HepG2 (cell line): ENCODE data around the gene SPTAN1. TPM values are rescaled to one million over a fixed set of nuclear protein-coding genes. Genes with fewer than 3 reads are reported as not detected.

Experiments used
- ARHGAP35 ChIP-seq: sonication (generic); formaldehyde crosslinking; IDR thresholded peaks from 2 replicates; pipeline ENCODE4 v1.9.0; 2022; ENCODE audit warnings: mild to moderate bottlenecking, inconsistent platforms, moderate library complexity, missing genetic modification reagents, borderline replicate concordance
- GATAD2A ChIP-seq: IDR thresholded peaks from 2 replicates; pipeline ENCODE4 v1.6.1; 2016
- HMG20A ChIP-seq: IDR thresholded peaks from 2 replicates; pipeline ENCODE4 v1.6.1; 2016; ENCODE audit warnings: borderline replicate concordance
- HNRNPH1 ChIP-seq: fragments of 200-400 bp; formaldehyde crosslinking; optimal IDR thresholded peaks from 2 replicates; pipeline ENCODE3; 2017; ENCODE audit warnings: mild to moderate bottlenecking, low read depth, low read length
- HOXA9 ChIP-seq: sonication (generic); formaldehyde crosslinking; IDR thresholded peaks from 2 replicates; pipeline ENCODE4 v1.8.1; 2022; ENCODE audit warnings: missing genetic modification reagents, mild to moderate bottlenecking, moderate library complexity, borderline replicate concordance
- ZMYM2 ChIP-seq: sonication (generic); formaldehyde crosslinking; IDR thresholded peaks from 2 replicates; pipeline ENCODE4 v1.8.0; 2022; ENCODE audit warnings: mild to moderate bottlenecking, missing genetic modification reagents
- ZNF251 ChIP-seq: sonication (generic); formaldehyde crosslinking; IDR thresholded peaks from 2 replicates; pipeline ENCODE4 v1.9.0; 2021; ENCODE audit warnings: mild to moderate bottlenecking, missing genetic modification reagents
- ZNF629 ChIP-seq: sonication (generic); formaldehyde crosslinking; conservative IDR thresholded peaks from 2 replicates; pipeline ENCODE4 v1.5.0; 2020; ENCODE audit warnings: missing genetic modification reagents
- ZNF720 ChIP-seq: sonication (generic); formaldehyde crosslinking; IDR thresholded peaks from 2 replicates; pipeline ENCODE4 v1.4.0; 2020; ENCODE audit warnings: missing genetic modification reagents
- ZNF773 ChIP-seq: sonication (generic); formaldehyde crosslinking; IDR thresholded peaks from 2 replicates; pipeline ENCODE4 v1.4.0; 2020; ENCODE audit warnings: missing genetic modification reagents, borderline replicate concordance
- ZSCAN25 ChIP-seq: sonication (generic); formaldehyde crosslinking; IDR thresholded peaks from 2 replicates; pipeline ENCODE4 v1.8.0; 2022; ENCODE audit warnings: mild to moderate bottlenecking, missing genetic modification reagents
- polyA plus RNA-seq, 8 experiments: library from polyadenylated mRNA; depleted of rRNA in 3 of 8; stranded (reverse) in 7 of 8; unstranded in 1 of 8; fragments of >200 nt; fragmentation: Illumina TruSeq in 4 of 8; extraction: Trizol in 4 of 8; gene quantifications; 2 replicates each; pipeline versions ENCODE4 v1.2.1 to v1.2.3, GENCODE V29; 2011 to 2016; ENCODE audit warnings: low read depth in 4 of 8, missing spikeins in 1 of 8, mixed read lengths in 1 of 8; ENCODE audit not compliant: insufficient read depth in 1 of 8
- total RNA-seq, 5 experiments: library from RNA; depleted of rRNA; stranded (reverse); fragments of >200 nt; fragmentation: Illumina TruSeq; extraction: Trizol; gene quantifications; 2 replicates each; pipeline ENCODE4 v1.2.3, GENCODE V29; 2016; ENCODE audit warnings: low read depth in 1 of 5
- TF ChIP-seq, protein P1 (sequence below): IDR thresholded peaks from 2 replicates; pipeline ENCODE4 v1.6.1; 2016
- TF ChIP-seq, protein P2 (sequence below): sonication (generic); formaldehyde crosslinking; IDR thresholded peaks from 2 replicates; pipeline ENCODE4 v1.4.0; 2020; ENCODE audit warnings: missing genetic modification reagents, borderline replicate concordance
- TF ChIP-seq, protein P3 (sequence below): sonication (generic); formaldehyde crosslinking; conservative IDR thresholded peaks from 2 replicates; pipeline ENCODE4 v1.4.0; 2020; ENCODE audit warnings: mild to moderate bottlenecking, missing genetic modification reagents, moderate library complexity
- TF ChIP-seq, protein P4 (sequence below): IDR thresholded peaks from 2 replicates; pipeline ENCODE4 v1.6.1; 2016; ENCODE audit warnings: missing compliant biosample characterization, missing genetic modification reagents, borderline replicate concordance
- TF ChIP-seq, protein P5 (sequence below): sonication (generic); formaldehyde crosslinking; IDR thresholded peaks from 2 replicates; pipeline ENCODE4 v1.4.0; 2020; ENCODE audit warnings: missing genetic modification reagents

Gene SPTAN1
- total and polyA plus RNA-seq, 2 of the 13 experiments (the other 11 are each of a cell fraction or from before 2014, with no cell fraction given), result 106 to 111 TPM

DNA sequence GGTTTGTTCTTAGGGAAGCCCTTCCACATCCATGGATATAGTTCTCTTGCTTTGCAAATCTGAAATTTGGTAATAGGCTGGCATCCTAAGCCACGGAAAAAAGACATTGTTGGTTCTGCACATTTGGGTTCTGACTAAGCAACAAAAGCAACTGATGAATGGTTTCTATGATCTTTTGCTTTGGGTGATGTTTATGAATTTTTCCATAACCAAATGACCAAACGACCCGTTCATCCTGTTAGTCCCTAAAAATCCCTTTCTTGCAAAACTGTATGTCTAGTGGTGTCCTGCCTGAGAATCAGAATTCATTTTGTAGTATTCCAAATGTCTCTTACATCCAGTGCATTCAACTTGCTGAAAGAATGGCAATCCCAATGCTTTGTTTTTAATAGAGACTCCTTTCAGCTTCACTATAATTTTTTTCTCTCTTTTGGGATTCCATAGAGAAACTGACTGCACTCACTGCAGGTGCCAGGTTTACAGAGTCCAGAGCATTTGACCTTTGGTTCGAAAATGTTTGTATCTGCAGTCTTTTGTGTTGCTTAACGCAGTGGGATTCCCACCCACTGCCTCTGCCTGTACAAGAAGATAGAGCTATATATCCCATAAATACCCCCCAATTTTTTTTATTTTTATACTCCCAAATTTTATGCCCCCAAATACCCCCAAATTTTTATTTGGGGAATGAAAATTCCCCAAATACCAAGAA, 4.7 kb downstream of the SPTAN1 start (continued):
- TF ChIP-seq, protein P1, sequence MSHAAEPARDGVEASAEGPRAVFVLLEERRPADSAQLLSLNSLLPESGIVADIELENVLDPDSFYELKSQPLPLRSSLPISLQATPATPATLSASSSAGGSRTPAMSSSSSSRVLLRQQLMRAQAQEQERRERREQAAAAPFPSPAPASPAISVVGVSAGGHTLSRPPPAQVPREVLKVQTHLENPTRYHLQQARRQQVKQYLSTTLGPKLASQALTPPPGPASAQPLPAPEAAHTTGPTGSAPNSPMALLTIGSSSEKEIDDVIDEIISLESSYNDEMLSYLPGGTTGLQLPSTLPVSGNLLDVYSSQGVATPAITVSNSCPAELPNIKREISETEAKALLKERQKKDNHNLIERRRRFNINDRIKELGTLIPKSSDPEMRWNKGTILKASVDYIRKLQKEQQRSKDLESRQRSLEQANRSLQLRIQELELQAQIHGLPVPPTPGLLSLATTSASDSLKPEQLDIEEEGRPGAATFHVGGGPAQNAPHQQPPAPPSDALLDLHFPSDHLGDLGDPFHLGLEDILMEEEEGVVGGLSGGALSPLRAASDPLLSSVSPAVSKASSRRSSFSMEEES, result no peak
- TF ChIP-seq HMG20A (CRISPR knock-in tag) (peak; percentile 43; the same call in 1 of the 2 replicates), HOXA9 (CRISPR knock-in tag) (no peak), GATAD2A (CRISPR knock-in tag) (peak; percentile 63), ZNF251 (CRISPR knock-in tag) (no peak), ZNF629 (CRISPR knock-in tag) (peak; percentile 30; the same call in 1 of the 2 replicates), HNRNPH1 (no peak), ZSCAN25 (CRISPR knock-in tag) (no peak), ZNF720 (CRISPR knock-in tag) (no peak), ARHGAP35 (no peak), ZMYM2 (no peak), ZNF773 (no peak)
- TF ChIP-seq, protein P2, sequence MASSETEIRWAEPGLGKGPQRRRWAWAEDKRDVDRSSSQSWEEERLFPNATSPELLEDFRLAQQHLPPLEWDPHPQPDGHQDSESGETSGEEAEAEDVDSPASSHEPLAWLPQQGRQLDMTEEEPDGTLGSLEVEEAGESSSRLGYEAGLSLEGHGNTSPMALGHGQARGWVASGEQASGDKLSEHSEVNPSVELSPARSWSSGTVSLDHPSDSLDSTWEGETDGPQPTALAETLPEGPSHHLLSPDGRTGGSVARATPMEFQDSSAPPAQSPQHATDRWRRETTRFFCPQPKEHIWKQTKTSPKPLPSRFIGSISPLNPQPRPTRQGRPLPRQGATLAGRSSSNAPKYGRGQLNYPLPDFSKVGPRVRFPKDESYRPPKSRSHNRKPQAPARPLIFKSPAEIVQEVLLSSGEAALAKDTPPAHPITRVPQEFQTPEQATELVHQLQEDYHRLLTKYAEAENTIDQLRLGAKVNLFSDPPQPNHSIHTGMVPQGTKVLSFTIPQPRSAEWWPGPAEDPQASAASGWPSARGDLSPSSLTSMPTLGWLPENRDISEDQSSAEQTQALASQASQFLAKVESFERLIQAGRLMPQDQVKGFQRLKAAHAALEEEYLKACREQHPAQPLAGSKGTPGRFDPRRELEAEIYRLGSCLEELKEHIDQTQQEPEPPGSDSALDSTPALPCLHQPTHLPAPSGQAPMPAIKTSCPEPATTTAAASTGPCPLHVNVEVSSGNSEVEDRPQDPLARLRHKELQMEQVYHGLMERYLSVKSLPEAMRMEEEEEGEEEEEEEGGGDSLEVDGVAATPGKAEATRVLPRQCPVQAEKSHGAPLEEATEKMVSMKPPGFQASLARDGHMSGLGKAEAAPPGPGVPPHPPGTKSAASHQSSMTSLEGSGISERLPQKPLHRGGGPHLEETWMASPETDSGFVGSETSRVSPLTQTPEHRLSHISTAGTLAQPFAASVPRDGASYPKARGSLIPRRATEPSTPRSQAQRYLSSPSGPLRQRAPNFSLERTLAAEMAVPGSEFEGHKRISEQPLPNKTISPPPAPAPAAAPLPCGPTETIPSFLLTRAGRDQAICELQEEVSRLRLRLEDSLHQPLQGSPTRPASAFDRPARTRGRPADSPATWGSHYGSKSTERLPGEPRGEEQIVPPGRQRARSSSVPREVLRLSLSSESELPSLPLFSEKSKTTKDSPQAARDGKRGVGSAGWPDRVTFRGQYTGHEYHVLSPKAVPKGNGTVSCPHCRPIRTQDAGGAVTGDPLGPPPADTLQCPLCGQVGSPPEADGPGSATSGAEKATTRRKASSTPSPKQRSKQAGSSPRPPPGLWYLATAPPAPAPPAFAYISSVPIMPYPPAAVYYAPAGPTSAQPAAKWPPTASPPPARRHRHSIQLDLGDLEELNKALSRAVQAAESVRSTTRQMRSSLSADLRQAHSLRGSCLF (CRISPR knock-in tag), result no peak
- TF ChIP-seq, protein P3, sequence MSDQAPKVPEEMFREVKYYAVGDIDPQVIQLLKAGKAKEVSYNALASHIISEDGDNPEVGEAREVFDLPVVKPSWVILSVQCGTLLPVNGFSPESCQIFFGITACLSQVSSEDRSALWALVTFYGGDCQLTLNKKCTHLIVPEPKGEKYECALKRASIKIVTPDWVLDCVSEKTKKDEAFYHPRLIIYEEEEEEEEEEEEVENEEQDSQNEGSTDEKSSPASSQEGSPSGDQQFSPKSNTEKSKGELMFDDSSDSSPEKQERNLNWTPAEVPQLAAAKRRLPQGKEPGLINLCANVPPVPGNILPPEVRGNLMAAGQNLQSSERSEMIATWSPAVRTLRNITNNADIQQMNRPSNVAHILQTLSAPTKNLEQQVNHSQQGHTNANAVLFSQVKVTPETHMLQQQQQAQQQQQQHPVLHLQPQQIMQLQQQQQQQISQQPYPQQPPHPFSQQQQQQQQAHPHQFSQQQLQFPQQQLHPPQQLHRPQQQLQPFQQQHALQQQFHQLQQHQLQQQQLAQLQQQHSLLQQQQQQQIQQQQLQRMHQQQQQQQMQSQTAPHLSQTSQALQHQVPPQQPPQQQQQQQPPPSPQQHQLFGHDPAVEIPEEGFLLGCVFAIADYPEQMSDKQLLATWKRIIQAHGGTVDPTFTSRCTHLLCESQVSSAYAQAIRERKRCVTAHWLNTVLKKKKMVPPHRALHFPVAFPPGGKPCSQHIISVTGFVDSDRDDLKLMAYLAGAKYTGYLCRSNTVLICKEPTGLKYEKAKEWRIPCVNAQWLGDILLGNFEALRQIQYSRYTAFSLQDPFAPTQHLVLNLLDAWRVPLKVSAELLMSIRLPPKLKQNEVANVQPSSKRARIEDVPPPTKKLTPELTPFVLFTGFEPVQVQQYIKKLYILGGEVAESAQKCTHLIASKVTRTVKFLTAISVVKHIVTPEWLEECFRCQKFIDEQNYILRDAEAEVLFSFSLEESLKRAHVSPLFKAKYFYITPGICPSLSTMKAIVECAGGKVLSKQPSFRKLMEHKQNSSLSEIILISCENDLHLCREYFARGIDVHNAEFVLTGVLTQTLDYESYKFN, result peak; percentile 75
- TF ChIP-seq, protein P4, sequence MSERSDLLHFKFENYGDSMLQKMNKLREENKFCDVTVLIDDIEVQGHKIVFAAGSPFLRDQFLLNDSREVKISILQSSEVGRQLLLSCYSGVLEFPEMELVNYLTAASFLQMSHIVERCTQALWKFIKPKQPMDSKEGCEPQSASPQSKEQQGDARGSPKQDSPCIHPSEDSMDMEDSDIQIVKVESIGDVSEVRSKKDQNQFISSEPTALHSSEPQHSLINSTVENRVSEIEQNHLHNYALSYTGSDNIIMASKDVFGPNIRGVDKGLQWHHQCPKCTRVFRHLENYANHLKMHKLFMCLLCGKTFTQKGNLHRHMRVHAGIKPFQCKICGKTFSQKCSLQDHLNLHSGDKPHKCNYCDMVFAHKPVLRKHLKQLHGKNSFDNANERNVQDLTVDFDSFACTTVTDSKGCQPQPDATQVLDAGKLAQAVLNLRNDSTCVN (CRISPR knock-in tag), result no peak
- TF ChIP-seq, protein P5, sequence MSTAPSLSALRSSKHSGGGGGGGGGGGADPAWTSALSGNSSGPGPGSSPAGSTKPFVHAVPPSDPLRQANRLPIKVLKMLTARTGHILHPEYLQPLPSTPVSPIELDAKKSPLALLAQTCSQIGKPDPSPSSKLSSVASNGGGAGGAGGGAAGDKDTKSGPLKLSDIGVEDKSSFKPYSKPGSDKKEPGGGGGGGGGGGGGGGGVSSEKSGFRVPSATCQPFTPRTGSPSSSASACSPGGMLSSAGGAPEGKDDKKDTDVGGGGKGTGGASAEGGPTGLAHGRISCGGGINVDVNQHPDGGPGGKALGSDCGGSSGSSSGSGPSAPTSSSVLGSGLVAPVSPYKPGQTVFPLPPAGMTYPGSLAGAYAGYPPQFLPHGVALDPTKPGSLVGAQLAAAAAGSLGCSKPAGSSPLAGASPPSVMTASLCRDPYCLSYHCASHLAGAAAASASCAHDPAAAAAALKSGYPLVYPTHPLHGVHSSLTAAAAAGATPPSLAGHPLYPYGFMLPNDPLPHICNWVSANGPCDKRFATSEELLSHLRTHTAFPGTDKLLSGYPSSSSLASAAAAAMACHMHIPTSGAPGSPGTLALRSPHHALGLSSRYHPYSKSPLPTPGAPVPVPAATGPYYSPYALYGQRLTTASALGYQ (CRISPR knock-in tag), result no peak
